GM12864 (cell line): ENCODE results near the gene USF2.

Experiments used
- DNase-seq: peaks from one replicate; pipeline ENCODE4 v3.0.0-alpha.2; 2011; ENCODE audit warnings: low read depth
- H3K4me3 ChIP-seq: 2 replicates; pipeline ENCODE4 v1.5.1; 2011; ENCODE audit warnings: mild to moderate bottlenecking, low read depth, low read length, control low read depth
- CTCF ChIP-seq: IDR thresholded peaks from 2 replicates; pipeline ENCODE4 v1.5.1; 2011; ENCODE audit warnings: low read depth, mild to moderate bottlenecking, moderate library complexity, low read length, control low read depth, inconsistent platforms; ENCODE audit errors: missing control alignments

The USF2 gene

GRCh38 chr19:35311901-35312665 is 43.3 kb downstream of the USF2 start:
- no peak for TF ChIP-seq CTCF
- H3K4me3 ChIP-seq, result no peak overlapping the region
- DNase-seq, result no peak

GRCh38 chr19:35313587-35313986 is 44.8 kb downstream of the USF2 start:
- TF ChIP-seq CTCF, result no peak
- DNase-seq, result no peak
- no peak overlapping the region for H3K4me3 ChIP-seq

- TF ChIP-seq CTCF, result no peak
- no peak overlapping the region for H3K4me3 ChIP-seq
- no peak for DNase-seq
Observed at GRCh38 chr19:35314031-35314430, 45.3 kb downstream of the USF2 start.

GRCh38 chr19:35314858-35315470 is 46.2 kb downstream of the USF2 start:
- no peak overlapping the region for H3K4me3 ChIP-seq
- DNase-seq, result no peak
- TF ChIP-seq CTCF, result no peak

- H3K4me3 ChIP-seq, result no peak overlapping the region
- no peak for DNase-seq
- TF ChIP-seq CTCF, result no peak
Observed at GRCh38 chr19:35315883-35316282, 47.1 kb downstream of the USF2 start.

- no peak overlapping the region for H3K4me3 ChIP-seq
- no peak for DNase-seq
- TF ChIP-seq CTCF, result no peak
Observed at GRCh38 chr19:35316560-35316959, 47.8 kb downstream of the USF2 start.

GRCh38 chr19:35317464-35318043 is 48.8 kb downstream of the USF2 start:
- no peak for DNase-seq
- no peak for TF ChIP-seq CTCF
- H3K4me3 ChIP-seq, result no peak overlapping the region
